OCI-LY3 (cell line): ENCODE measurements around the gene CXCL14.

ENCODE experiments used
- H2AFZ ChIP-seq: fragments of 200-600, 300-600 bp; shearing (Covaris generic); 2 replicates; pipeline ENCODE4 v1.6.0; 2014; ENCODE audit warnings: antibody characterized with exemption, low read depth, low read length
- H3K27ac ChIP-seq: fragments of 200-600, 300-600 bp; sonication (generic); 2 replicates; pipeline ENCODE4 v1.5.1; 2014; ENCODE audit warnings: mild to moderate bottlenecking, low read length, moderate library complexity, mixed read lengths
- H3K27me3 ChIP-seq: fragments of 200-600, 300-600 bp; sonication (generic); 2 replicates; pipeline ENCODE4 v1.6.1; 2014; ENCODE audit warnings: low read depth, low read length, mixed read lengths
- H3K36me3 ChIP-seq: fragments of 200-600, 300-600 bp; sonication (generic); replicated peaks from 2 replicates; pipeline ENCODE3; 2014; ENCODE audit warnings: low read depth, low read length, mixed read lengths
- H3K4me1 ChIP-seq: fragments of 300-600, 200-600 bp; sonication (generic); 2 replicates; pipeline ENCODE4 v1.6.1; 2014; ENCODE audit warnings: low read length, mixed read lengths
- H3K4me2 ChIP-seq: fragments of 200-600, 300-600 bp; sonication (generic); 2 replicates; pipeline ENCODE4 v1.6.1; 2014; ENCODE audit warnings: low read length, mixed read lengths
- H3K4me3 ChIP-seq: fragments of 300-600, 200-600 bp; sonication (generic); 2 replicates; pipeline ENCODE4 v1.5.1; 2014; ENCODE audit warnings: antibody characterized with exemption, mild to moderate bottlenecking, low read length, moderate library complexity
- H3K79me2 ChIP-seq: fragments of 300-600, 200-600 bp; shearing (Covaris generic); 2 replicates; pipeline ENCODE4 v1.6.1; 2014; ENCODE audit warnings: mild to moderate bottlenecking, low read length, mixed read lengths
- H3K9ac ChIP-seq: fragments of 300-600, 200-600 bp; shearing (Covaris generic); 2 replicates; pipeline ENCODE4 v1.6.0; 2014; ENCODE audit warnings: mild to moderate bottlenecking, low read length, moderate library complexity
- H3K9me3 ChIP-seq: fragments of 200-600, 300-600 bp; shearing (Covaris generic); 2 replicates; pipeline ENCODE4 v1.6.1; 2014; ENCODE audit warnings: low read length, mixed read lengths; ENCODE audit not compliant: insufficient read depth
- H4K20me1 ChIP-seq: fragments of 200-600, 300-600 bp; sonication (generic); 2 replicates; pipeline ENCODE4 v1.6.1; 2016; ENCODE audit warnings: low read length, mixed read lengths; ENCODE audit not compliant: insufficient read depth
- EZH2phosphoT487 ChIP-seq: fragments of 200-600 bp; shearing (Covaris generic); IDR thresholded peaks from 2 replicates; pipeline ENCODE4 v1.6.1; 2018; ENCODE audit warnings: antibody characterized with exemption, mixed run types, low read depth
- TF ChIP-seq, protein P1 (sequence below): fragments of 200-600, 300-600 bp; sonication (generic); IDR thresholded peaks from 2 replicates; pipeline ENCODE4 v1.5.1; 2014; ENCODE audit warnings: antibody characterized with exemption, low read length, low read depth

Gene CXCL14

DNA sequence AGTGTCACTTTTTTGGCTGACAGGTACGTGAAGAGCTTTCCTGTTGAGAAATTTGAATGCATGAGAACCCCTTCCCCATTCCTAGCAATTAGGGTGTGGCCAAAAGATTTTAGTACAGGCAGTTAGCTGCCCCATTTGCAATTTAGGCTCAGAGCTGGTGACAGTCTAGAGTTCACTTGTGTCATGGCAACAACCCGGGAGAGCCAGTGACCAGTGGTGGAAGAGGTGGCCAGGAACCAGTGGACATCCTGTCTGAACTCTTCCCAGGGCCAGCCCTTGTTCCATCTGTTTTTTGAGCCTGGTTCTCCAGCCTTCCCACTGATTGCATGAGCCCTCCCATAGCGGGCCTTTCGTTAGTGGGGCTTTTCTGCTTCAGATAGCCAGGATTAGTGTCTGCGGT, 40.5 kb downstream of the CXCL14 start:
- H3K36me3 ChIP-seq: no peaks in the 10 kb centered on the region
- no peaks in the 10 kb centered on the region; the same call in 1 of the 2 replicates for H3K27me3 ChIP-seq

DNA sequence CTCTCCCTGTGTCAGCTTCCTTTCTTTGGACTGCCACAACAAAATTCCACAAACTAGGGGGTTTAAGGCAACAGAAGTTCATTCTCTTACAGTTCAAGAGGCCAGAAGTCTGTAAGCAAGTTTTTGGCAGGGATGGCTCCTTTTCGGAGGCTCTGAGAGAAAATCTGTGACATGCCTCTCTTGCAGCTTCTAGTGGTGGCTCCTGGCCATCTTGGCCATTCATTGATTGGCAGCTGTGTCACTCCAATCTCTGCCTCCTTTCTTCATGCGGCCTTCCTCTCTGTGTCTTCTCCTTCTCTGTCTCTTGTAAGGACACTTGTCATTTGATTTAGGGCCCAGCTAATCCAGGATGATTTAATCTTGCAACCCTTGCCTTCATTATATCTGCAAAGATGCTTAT, 41.0 kb downstream of the CXCL14 start:
- Histone ChIP-seq H3K4me3 (no peak overlapping the region), H3K27me3 (no peaks in the 10 kb centered on the region; the same call in 1 of the 2 replicates), H3K9ac (no peak overlapping the region), H4K20me1 (no peaks in the 10 kb centered on the region), H3K9me3 (no peaks in the 10 kb centered on the region), H3K4me2 (no peak overlapping the region), H3K27ac (no peak overlapping the region), H2AFZ (no peak overlapping the region), H3K4me1 (no peaks in the 10 kb centered on the region), H3K36me3 (no peaks in the 10 kb centered on the region), H3K79me2 (no peaks in the 10 kb centered on the region)
- TF ChIP-seq, protein P1, sequence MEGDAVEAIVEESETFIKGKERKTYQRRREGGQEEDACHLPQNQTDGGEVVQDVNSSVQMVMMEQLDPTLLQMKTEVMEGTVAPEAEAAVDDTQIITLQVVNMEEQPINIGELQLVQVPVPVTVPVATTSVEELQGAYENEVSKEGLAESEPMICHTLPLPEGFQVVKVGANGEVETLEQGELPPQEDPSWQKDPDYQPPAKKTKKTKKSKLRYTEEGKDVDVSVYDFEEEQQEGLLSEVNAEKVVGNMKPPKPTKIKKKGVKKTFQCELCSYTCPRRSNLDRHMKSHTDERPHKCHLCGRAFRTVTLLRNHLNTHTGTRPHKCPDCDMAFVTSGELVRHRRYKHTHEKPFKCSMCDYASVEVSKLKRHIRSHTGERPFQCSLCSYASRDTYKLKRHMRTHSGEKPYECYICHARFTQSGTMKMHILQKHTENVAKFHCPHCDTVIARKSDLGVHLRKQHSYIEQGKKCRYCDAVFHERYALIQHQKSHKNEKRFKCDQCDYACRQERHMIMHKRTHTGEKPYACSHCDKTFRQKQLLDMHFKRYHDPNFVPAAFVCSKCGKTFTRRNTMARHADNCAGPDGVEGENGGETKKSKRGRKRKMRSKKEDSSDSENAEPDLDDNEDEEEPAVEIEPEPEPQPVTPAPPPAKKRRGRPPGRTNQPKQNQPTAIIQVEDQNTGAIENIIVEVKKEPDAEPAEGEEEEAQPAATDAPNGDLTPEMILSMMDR: no peak

More for the DNA sequence above, 40.5 kb downstream of the CXCL14 start:
- no peak overlapping the region for H3K4me3 ChIP-seq
- H2AFZ ChIP-seq: no peak overlapping the region
- no peaks in the 10 kb centered on the region for H3K4me1 ChIP-seq
- no peak overlapping the region for H3K27ac ChIP-seq
- no peaks in the 10 kb centered on the region for H3K79me2 ChIP-seq
- H3K4me2 ChIP-seq: no peak overlapping the region
- no peaks in the 10 kb centered on the region for H4K20me1 ChIP-seq
- no peak for TF ChIP-seq EZH2phosphoT487
- TF ChIP-seq, protein P1: no peak
- H3K9ac ChIP-seq: no peak overlapping the region
- no peaks in the 10 kb centered on the region for H3K9me3 ChIP-seq

DNA sequence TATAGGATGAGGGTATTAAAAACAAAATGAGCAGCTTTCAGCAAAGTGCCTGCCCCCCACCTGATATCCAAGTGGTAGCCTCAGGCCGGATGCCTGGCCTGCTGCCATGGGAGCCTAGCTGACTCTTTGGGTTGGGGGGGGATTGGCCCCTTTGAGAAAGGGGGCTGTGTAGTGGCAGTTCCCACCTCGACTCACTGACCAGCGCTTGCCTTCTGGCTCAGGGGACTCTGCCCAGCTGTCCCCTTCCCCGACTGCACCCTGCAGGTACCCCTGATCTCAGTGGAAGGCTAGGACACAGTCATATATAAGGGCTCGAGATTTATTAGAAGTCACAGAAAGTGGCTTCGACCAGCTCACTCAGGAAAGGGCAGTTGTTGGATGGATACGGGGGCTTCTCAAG, 41.5 kb downstream of the CXCL14 start:
- no peaks in the 10 kb centered on the region for H3K36me3 ChIP-seq
- H3K4me2 ChIP-seq: no peak overlapping the region
- no peak for TF ChIP-seq EZH2phosphoT487
- TF ChIP-seq, protein P1: no peak
- H3K27me3 ChIP-seq: no peaks in the 10 kb centered on the region; the same call in 1 of the 2 replicates
- no peaks in the 10 kb centered on the region for H3K9me3 ChIP-seq
- no peak overlapping the region for H3K27ac ChIP-seq
- no peaks in the 10 kb centered on the region for H3K79me2 ChIP-seq
- H3K4me3 ChIP-seq: no peak overlapping the region
- H4K20me1 ChIP-seq: no peaks in the 10 kb centered on the region
- no peaks in the 10 kb centered on the region for H3K4me1 ChIP-seq
- no peak overlapping the region for H2AFZ ChIP-seq
- no peak overlapping the region for H3K9ac ChIP-seq

DNA sequence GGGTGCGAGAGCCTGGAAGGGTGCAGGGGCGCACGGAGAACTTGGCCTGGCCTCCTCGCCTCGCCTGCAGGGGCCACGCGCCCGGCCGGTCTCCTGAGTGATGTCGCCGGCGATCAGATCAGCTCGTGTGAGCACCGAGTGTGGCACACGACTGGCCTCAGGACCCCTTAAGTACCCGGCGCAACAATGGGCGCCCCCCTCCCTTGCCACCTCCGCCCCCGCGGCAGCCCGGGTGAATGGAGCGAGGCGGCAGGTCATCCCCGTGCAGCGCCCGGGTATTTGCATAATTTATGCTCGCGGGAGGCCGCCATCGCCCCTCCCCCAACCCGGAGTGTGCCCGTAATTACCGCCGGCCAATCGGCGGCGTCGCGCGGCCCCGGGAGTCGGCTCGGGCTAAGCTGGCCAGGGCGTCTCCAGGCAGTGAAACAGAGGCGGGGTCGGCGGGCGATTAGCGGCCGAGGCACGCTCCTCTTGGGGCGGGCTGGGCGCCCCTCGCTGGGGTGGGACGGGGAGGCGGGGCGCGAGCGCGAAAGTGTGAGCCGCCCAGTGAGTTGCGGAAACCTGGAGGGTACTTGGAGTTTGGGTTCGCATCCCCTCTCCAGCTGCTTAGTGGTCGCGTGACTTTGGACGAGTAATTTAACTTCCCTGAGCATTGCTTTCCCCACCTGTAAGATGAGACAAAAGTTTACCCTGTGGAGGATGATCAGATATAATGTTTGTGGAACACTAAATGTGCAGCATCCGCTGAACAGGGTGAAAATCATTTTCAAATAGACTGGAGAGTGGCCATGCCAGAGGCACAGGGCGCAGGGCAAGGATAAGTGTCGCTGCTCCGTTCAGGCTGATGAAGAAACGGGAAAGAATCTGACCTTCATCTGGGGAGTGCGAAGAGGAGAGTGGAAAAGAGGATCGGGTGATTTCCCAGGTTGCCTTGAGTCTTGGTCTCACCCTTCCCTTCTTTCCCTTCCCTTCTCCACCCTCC, 42.7 kb downstream of the CXCL14 start, which contains the start of gene NEUROG1:
Gene NEUROG1, minus strand, starts transcription at position 145 of the 982 bp plus-strand sequence. CDS start 274 bp downstream, outside the sequence.
- H2AFZ ChIP-seq: no peak within 1 kb of the TSS

More for the DNA sequence above, 42.7 kb downstream of the CXCL14 start, which contains the start of gene NEUROG1:
- TF ChIP-seq EZH2phosphoT487: no peak
- Histone ChIP-seq H3K27me3 (no peaks in the 10 kb centered on the region; the same call in 1 of the 2 replicates), H4K20me1 (no peaks in the 10 kb centered on the region), H3K9ac (no peak within 1 kb of the TSS), H3K4me2 (no peak within 1 kb of the TSS), H3K4me3 (no peak within 1 kb of the TSS), H3K79me2 (no peaks in the 10 kb centered on the region), H3K27ac (no peak within 1 kb of the TSS), H3K36me3 (no peaks in the 10 kb centered on the region), H3K4me1 (no peaks in the 10 kb centered on the region), H3K9me3 (no peaks in the 10 kb centered on the region)
